Gastrocnemius medialis (tissue), 4 donors: Measurements from ENCODE around the gene HSPB1.

Source experiments
- CTCF ChIP-seq, 5 experiments: fragments of 450-650 bp in 3 of 5; fragments of 200-600 bp in 2 of 5; sonication (generic) in 2 of 5; IDR thresholded peaks in 4 of 5; conservative IDR thresholded peaks in 1 of 5; 1 replicate in 4 of 5; 2 replicates in 1 of 5; pipeline ENCODE4 v1.5.1; 2016 to 2019; ENCODE audit warnings: antibody characterized with exemption in 5 of 5, mild to moderate bottlenecking in 3 of 5, moderate library complexity in 3 of 5
- POLR2A ChIP-seq, 2 donors: fragments of 450-650 bp; IDR thresholded peaks; one replicate each; pipeline ENCODE4 v1.6.1; 2017; ENCODE audit warnings: antibody characterized with exemption in 2 of 2, mild to moderate bottlenecking in 2 of 2, moderate library complexity in 2 of 2

DNA sequence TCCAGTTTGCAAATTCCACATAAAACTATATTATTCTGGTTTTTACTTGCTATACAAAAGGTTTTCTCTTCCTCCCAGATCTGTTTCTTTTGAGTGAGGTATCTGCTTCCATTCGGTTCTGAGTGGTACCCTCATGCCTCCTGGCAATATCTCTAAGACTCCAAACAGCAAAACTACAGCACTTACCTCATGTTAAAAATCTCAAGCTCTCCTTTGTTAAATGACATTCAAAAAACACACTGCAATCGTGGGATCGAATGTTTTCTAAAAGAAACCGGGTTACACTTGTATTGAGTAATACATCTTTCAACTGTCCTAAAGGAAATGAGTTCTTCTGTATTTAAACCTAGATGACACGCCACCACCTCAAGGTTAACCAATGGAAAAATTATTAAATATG, 45.2 kb downstream of the HSPB1 start:
- TF ChIP-seq CTCF (IDR thresholded peaks at IDR 0.05 in 4 of 5, conservative IDR thresholded peaks at IDR 0.05 in 1 of 5): no peak
- TF ChIP-seq POLR2A (IDR thresholded peaks at IDR 0.05): no peak
